HG02763 (cell line): Measurements from ENCODE around the gene TRMT44.
"Not testable (repeated sequence)": the region's sequence is repeated elsewhere in the genome, so short reads cannot be mapped to it uniquely, and the experiment has no call there.

Experiments
- ATAC-seq: cut with Tn5 transposase; IDR thresholded peaks from one replicate; pipeline ENCODE4 v1.9.1; 2021; ENCODE audit warnings: mild to moderate bottlenecking, moderate library complexity; ENCODE audit not compliant: unreplicated experiment

The TRMT44 gene

DNA sequence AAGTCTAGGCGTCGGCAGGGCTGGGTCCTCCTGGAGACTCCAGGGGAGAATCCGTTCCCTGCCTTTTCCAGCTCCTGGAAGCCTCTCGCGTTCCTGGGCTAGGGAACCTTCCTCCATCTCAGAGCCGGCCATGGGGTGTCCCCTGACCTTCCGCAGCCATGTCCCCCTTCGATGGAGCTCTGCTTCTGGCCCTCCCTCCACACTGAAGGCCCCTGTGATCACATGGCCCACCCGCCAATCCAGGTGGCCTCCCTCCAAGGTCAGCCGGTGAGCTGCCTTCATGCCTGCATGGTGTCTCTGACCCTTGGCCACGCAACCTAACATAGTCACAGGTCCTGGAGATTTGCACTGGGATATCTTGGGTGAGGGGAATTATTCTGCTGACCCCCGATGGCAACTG lies 69.6 kb downstream of the TRMT44 start:
- no peak for ATAC-seq

GRCh38 chr4:8510611-8511285 lies 70.2 kb downstream of the TRMT44 start:
- ATAC-seq, result no peak

DNA sequence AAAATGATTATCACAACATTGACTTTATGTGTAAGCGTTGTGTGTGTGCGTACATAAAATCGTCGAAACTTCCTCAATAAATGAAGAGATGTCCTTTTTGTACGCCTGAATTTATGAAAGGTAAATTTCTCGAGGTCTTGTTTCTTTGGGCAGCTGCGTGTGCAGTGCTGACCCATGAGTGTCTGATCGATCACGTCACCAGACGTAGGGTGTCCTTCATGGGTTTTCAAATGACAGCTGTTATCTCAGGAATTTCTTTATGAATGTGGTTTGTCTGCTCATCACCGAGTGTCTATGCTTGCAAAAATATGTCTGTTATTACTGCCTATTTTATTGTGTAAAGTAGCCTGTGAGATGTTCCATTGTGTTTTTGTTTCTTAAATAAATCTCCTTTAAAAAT lies 71.9 kb downstream of the TRMT44 start:
- ATAC-seq, result no peak

DNA sequence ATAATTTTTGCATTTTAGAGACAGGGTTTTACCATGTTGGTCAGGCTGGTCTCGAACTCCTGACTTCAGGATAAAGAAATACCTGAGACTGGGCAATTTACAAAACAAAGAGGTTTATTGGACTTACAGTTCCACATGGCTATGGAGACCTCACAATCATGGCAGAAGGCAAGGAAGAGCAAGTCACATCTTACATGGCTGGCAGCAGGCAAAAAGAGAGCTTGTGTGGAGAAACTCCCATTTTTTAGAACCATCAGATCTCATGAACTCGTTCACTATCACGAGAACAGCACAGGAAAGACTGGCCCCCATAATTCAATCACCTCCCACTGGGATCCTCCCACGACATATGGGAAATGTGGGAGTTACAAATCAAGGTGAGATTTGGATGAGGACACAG lies 72.5 kb downstream of the TRMT44 start:
- ATAC-seq, result not testable (repeated sequence)

DNA sequence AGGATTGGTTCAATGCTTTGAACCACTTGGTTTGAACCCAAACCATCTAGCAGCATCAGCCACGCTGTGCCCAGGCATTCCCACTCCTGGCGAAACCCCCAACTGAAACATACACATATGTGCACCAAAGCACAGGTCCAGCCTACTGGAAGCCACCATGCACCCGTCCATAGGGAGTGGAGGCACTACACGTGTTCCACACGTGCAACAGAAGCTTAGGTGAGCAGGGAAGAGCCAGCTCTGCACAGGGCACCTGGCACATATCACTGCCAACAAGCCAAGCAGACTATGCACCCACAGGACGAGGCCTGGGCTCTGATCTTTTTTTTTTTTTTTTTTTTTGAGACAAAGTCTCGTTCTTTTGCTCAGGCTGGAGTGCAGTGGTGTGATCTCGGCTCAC lies 73.4 kb downstream of the TRMT44 start:
- no peak for ATAC-seq

- ATAC-seq, result no peak
Measured at GRCh38 chr4:8514391-8514790, 73.8 kb downstream of the TRMT44 start.

DNA sequence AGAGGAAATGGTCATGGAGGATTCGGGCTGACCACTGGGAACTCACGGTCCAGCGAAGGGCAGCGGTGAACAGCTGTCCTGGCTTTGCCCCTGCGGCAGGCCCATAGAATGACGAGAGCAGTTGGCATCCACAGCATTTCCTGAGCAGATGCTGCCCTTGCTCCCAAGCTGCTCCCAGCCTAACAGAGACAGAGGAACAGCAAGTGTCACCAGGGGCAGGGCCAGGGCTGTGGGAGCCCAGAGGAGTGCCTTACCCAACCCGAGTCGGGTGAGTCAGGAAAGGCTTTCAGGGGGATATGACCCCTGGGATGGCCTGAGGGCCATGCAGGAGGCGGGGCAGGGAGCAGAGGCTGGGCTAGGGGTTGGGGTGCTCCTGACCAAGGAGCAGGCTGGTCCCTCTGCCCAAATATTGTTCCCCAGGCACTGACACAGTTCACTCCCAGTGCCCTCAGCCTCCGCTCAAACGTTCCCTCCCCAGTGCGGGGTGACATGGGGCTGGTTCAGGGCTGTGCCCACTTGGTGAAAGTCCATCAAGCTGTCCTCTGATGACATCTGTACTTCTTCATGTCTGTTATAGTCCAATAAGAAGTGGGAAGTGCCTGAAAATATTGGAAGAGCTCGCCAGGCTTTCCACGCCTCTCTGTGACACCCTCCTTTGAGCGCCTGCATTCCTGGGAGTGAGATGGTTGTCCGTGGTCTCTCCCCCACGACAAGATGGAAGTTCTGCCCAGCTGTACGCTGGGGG lies 74.9 kb downstream of the TRMT44 start:
- ATAC-seq, result no peak

DNA sequence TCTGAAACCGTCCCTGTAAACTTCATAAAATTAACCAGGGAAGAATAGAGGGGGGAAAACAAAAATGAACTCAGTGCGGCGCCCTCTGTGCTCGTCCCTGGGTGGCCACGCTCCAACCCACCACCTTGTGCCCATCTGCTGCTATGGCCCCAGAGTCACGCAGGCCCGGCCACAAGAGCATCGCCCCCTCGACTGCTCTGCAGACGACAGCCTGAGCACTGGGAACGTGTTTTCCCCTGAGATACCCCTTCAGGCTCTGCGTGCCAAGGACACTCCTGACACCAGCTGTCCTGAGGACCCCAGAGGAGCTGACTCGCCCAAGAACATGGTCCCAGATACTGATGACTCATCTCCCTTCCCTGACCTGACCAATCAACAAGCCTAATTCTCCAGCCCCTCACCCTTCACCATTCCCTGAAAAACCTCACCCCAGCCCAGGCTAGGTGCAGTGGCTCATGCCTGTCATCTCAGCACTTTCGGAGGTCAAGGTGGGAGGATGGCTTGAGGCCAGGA lies 75.5 kb downstream of the TRMT44 start:
- no peak for ATAC-seq

GRCh38 chr4:8516996-8517550 lies 76.5 kb downstream of the TRMT44 start:
- ATAC-seq, result no peak

DNA sequence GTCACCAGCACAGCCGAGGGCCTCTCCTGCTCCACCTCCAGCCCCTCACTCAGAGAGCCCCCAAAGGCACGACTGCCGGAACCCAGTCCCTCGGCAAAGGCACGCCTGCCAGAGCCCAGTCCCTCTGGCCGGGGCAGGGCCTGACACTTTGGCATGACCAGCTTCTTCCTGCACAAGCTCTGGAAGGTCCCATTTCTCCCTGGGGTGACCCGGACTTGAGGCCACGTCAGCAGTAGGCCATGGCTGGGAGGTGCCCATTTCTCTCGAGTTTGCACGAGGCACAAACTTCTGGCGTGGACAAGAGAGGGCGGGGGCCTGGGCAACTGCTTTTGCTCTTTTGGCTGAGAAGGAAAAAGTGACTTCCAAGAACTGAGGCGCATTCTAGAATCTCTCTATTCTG lies 77.4 kb downstream of the TRMT44 start:
- no peak for ATAC-seq

GRCh38 chr4:8522160-8523120 lies 81.9 kb downstream of the TRMT44 start:
- ATAC-seq, result no peak

DNA sequence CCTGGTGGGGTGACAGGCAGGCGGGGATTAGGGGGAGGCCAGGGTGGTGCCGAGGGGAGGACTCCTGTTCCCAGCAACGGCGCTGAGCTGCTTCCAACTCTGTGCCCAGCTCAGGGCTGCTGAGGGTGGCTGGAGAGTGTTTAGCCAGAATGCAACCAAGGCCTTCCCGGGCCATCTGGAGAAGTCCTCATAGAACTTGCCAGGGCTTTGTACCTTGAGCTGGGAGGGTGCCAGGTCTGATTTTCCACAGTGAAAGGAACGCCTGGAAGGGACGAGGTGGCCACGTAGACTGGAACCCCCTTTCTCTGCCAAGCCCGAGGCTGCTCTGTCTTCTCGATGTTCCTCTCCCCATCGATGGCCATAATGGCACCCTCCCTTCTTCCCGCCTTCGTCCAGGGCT lies 82.6 kb downstream of the TRMT44 start:
- no peak for ATAC-seq

- ATAC-seq, result no peak
Measured at GRCh38 chr4:8523766-8524165, 83.2 kb downstream of the TRMT44 start.

DNA sequence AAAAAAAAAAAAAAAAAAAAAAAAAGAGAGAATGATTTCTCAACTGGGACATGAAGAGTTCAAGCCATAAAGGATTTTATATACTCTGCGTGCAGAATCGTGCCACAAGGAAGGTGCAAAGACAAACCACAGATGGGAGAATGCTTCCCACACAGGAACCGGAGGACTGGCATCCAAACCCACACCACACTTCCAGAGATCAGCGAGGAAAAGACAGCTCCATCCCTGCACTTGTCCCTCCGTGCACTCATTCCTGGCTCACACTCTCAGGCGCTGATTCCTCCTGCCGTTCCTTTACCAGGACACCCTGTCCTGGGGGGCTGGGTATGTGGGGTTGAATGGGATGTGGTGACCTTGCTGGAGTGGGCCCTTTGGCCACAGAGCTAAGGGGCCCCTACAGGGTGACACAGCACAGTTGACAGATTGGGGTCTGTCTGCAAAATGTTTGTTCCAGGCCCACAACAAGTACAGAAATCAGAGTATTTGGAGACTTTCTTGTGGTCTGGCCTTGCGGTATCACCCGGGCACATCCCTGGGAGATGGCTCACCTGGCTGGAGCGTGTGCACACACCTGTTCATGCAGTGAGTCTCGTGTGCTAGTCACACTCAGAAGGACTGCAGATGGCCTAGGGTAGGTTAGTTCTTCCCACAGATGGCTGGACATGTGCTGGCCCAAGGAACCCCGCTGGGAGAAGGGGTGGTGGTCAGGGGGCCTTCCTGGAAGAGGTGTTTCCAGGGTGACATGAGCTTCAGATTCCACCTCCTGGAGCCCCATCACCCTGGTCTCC lies 84.2 kb downstream of the TRMT44 start:
- no peak for ATAC-seq

GRCh38 chr4:8525383-8526120 lies 85.0 kb downstream of the TRMT44 start:
- ATAC-seq, result no peak
